ENCODE measurements around the gene SH3RF3.

- no peak for TF ChIP-seq FOXK1 (CRISPR knock-in tag; IDR thresholded peaks at IDR 0.05)
- no peak for TF ChIP-seq TCF7 (CRISPR knock-in tag; IDR thresholded peaks at IDR 0.05; ENCODE audit: low read depth)
- TF ChIP-seq CREM (CRISPR knock-in tag; IDR thresholded peaks at IDR 0.05): no peak
These were observed 251.7 kb downstream of the SH3RF3 start for GRCh38 chr2:109380502-109381326.

All from WTC11 (cell line).